Ovary (tissue), 9 donors: ENCODE results near the gene SETD1A. TPM values are rescaled to one million over a fixed set of nuclear protein-coding genes. Genes with fewer than 3 reads are reported as not detected.

Experiments
- DNase-seq, 5 donors: peaks; one replicate each; pipeline ENCODE4 v3.0.0-alpha.2; 2019 to 2020
- H3K27ac ChIP-seq, 2 donors: fragments of 200-600 bp; one replicate each; pipeline versions ENCODE4 v1.5.1 to v1.8.0; 2019 to 2022
- H3K27me3 ChIP-seq: fragments of 200-600 bp; one replicate; pipeline ENCODE4 v1.8.0; 2022
- H3K36me3 ChIP-seq: fragments of 200-600 bp; sonication (generic); one replicate; pipeline ENCODE4 v1.5.1; 2019
- H3K4me1 ChIP-seq: one replicate; pipeline ENCODE4 v1.8.1; 2013; ENCODE audit warnings: mild to moderate bottlenecking, moderate library complexity; ENCODE audit not compliant: insufficient read depth
- H3K4me3 ChIP-seq: fragments of 200-600 bp; sonication (generic); one replicate; pipeline ENCODE4 v1.5.1; 2017
- H3K9me3 ChIP-seq, 2 donors: fragments of 200-600 bp in 1 of 2; sonication (generic) in 1 of 2; one replicate each; pipeline versions ENCODE4 v1.5.1 to v1.8.1; 2013 to 2019; ENCODE audit warnings: mild to moderate bottlenecking in 1 of 2, moderate library complexity in 1 of 2
- CTCF ChIP-seq, 3 donors: fragments of 450-650 bp in 2 of 3; fragments of 200-600 bp in 1 of 3; IDR thresholded peaks; one replicate each; pipeline versions ENCODE4 v1.5.1 to v1.8.0; 2016 to 2022; ENCODE audit warnings: antibody characterized with exemption in 3 of 3, mild to moderate bottlenecking in 1 of 3
- EP300 ChIP-seq: sonication (generic); formaldehyde crosslinking; IDR thresholded peaks from one replicate; pipeline ENCODE4 v1.6.1; 2017; ENCODE audit warnings: antibody characterized with exemption
- POLR2A ChIP-seq: fragments of 450-650 bp; IDR thresholded peaks from one replicate; pipeline ENCODE4 v1.6.1; 2017; ENCODE audit warnings: antibody characterized with exemption, mild to moderate bottlenecking, moderate library complexity
- WGBS, 3 donors: extraction: QIAGEN DNeasy Blood & Tissue Kit in 1 of 3; methylation state at CpG; one replicate each; pipeline versions ENCODE4 v1.1.5 to v1.1.7; 2013 to 2017; 5-methylcytosine and 5-hydroxymethylcytosine counted together
- intact Hi-C, 4 donors: fragments of 100-400 bp; cut with DNase I; formaldehyde crosslinking; loops; one replicate each; pipeline versions ENCODE4 v1.11.0 to v1.15.1; 2022 to 2023
- polyA plus RNA-seq, 2 donors: library from polyadenylated mRNA; stranded (reverse); fragments of 200-250 nt in 1 of 2; fragments of 350-450 nt in 1 of 2; fragmentation: Illumina TruSeq in 1 of 2; extraction: RNeasy Lipid Tissue Mini Kit (QIAGEN cat#74804) in 1 of 2; gene quantifications; one replicate each; pipeline ENCODE4 v1.2.3, GENCODE V29; 2013 to 2014
- total RNA-seq, 7 donors: library from RNA; depleted of rRNA in 2 of 7; stranded (reverse); fragments of >200 nt in 2 of 7; fragmentation: NEBNext Ultra II Directional in 3 of 7; extraction: Animal tissue kit (Norgen Biotek cat#: 25700) in 3 of 7; gene quantifications; one replicate each; pipeline versions ENCODE4 v1.1.0 to v1.2.4, GENCODE V29; 2016 to 2023
- donor health status: DM: no; HTN: no; CAD: no; lungs with moderate emphysema.
- donor health status: DM: no; HTN: no; CAD: no.
- donor health status: Bipolar disorder and iron deficiency.
- donor health status: DM: yes; HTN: yes; CAD: no.
- donor health status: DM: no; HTN: no; CAD: no.
- donor health status: DM: yes; HTN: yes; CAD: no.

SETD1A gene
- total and polyA plus RNA-seq, 9 donors = 5.0 to 31.8 (median 24.7) TPM

GRCh38 chr16:30951750-30952149 is 5.8 kb upstream of the SETD1A start:
- H3K36me3 ChIP-seq = no peaks in the 10 kb centered on the region
- 5 to 11% (median 6%) methylated on average over 3 of the region's 3 CpGs for WGBS, 3 donors
- peaks cover 12% of the 10 kb centered on the region for H3K4me1 ChIP-seq
- no peaks in the 10 kb centered on the region for H3K9me3 ChIP-seq
- H3K4me3 ChIP-seq = no peak overlapping the region
- no peaks in the 10 kb centered on the region for H3K27me3 ChIP-seq
- intact Hi-C loops = loop anchor here in 1 of 4 donors (10.0 kb wide), 1 partner anchor 163 kb away; the partner anchor contains the start of gene KAT8
- H3K27ac ChIP-seq = peak overlapping the region in 1 of 2 donors; percentile 26
- no peak for TF ChIP-seq CTCF (IDR thresholded peaks at IDR 0.05)
- TF ChIP-seq POLR2A = no peak
- TF ChIP-seq EP300 = no peak
- DNase-seq = peak; percentile 84 to 92 (median 91)

- intact Hi-C loops = loop anchor here in 1 of 4 donors (10.0 kb wide), 1 partner anchor 162 kb away; the partner anchor contains the start of gene KAT8
- H3K27ac ChIP-seq = no peak overlapping the region
- H3K4me1 ChIP-seq = peaks cover 12% of the 10 kb centered on the region
- DNase-seq = no peak
- no peak for TF ChIP-seq CTCF (IDR thresholded peaks at IDR 0.05)
- no peaks in the 10 kb centered on the region for H3K27me3 ChIP-seq
- 78 to 84% (median 80%) methylated on average over 9 of the region's 9 CpGs for WGBS, 3 donors
- no peaks in the 10 kb centered on the region for H3K9me3 ChIP-seq
- no peaks in the 10 kb centered on the region for H3K36me3 ChIP-seq
- H3K4me3 ChIP-seq = no peak overlapping the region
Observed at GRCh38 chr16:30953111-30953510, 4.4 kb upstream of the SETD1A start.

GRCh38 chr16:30953511-30954124 is 3.9 kb upstream of the SETD1A start:
- Histone ChIP-seq H3K9me3 (no peaks in the 10 kb centered on the region), H3K36me3 (no peaks in the 10 kb centered on the region), H3K4me3 (no peak overlapping the region), H3K27me3 (no peaks in the 10 kb centered on the region), H3K4me1 (peaks cover 14% of the 10 kb centered on the region), H3K27ac (no peak overlapping the region)
- 28 to 34% (median 33%) methylated on average over 15 of the region's 15 CpGs for WGBS, 3 donors
- intact Hi-C loops = loop anchor here in 1 of 4 donors (10.0 kb wide), 1 partner anchor 161 kb away; the partner anchor contains the start of gene KAT8
- DNase-seq = peak; percentile 52 to 76 (median 63)
- TF ChIP-seq POLR2A = no peak
- TF ChIP-seq CTCF (IDR thresholded peaks at IDR 0.05) = peak; percentile 10 to 45 (median 19)
- TF ChIP-seq EP300 = no peak

GRCh38 chr16:30954993-30955392 is 2.6 kb upstream of the SETD1A start:
- TF ChIP-seq CTCF (IDR thresholded peaks at IDR 0.05) (no peak), POLR2A (no peak), EP300 (no peak)
- intact Hi-C loops = loop anchor here in 1 of 4 donors (10.0 kb wide), 1 partner anchor 160 kb away; the partner anchor contains the start of gene KAT8

More at GRCh38 chr16:30954993-30955392, 2.6 kb upstream of the SETD1A start:
- Histone ChIP-seq H3K9me3 (no peaks in the 10 kb centered on the region), H3K4me3 (no peak overlapping the region), H3K27me3 (no peaks in the 10 kb centered on the region), H3K27ac (no peak overlapping the region), H3K4me1 (peaks cover 17% of the 10 kb centered on the region), H3K36me3 (no peaks in the 10 kb centered on the region)
- no peak for DNase-seq
- WGBS, 3 donors = 65 to 83% (median 66%) methylated on average over 8 of the region's 8 CpGs
